GM12874 (cell line): ENCODE data around the gene SH3RF2.

ENCODE experiments used
- TF ChIP-seq, protein P1 (sequence below): IDR thresholded peaks from 2 replicates; pipeline ENCODE4 v1.5.1; 2011; ENCODE audit warnings: low read depth, mild to moderate bottlenecking, control low read depth, low read length, moderate library complexity; ENCODE audit not compliant: insufficient read depth

The SH3RF2 gene

GRCh38 chr5:146076455-146076854 lies 140.1 kb downstream of the SH3RF2 start:
- TF ChIP-seq, protein P1, sequence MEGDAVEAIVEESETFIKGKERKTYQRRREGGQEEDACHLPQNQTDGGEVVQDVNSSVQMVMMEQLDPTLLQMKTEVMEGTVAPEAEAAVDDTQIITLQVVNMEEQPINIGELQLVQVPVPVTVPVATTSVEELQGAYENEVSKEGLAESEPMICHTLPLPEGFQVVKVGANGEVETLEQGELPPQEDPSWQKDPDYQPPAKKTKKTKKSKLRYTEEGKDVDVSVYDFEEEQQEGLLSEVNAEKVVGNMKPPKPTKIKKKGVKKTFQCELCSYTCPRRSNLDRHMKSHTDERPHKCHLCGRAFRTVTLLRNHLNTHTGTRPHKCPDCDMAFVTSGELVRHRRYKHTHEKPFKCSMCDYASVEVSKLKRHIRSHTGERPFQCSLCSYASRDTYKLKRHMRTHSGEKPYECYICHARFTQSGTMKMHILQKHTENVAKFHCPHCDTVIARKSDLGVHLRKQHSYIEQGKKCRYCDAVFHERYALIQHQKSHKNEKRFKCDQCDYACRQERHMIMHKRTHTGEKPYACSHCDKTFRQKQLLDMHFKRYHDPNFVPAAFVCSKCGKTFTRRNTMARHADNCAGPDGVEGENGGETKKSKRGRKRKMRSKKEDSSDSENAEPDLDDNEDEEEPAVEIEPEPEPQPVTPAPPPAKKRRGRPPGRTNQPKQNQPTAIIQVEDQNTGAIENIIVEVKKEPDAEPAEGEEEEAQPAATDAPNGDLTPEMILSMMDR, result no peak

DNA sequence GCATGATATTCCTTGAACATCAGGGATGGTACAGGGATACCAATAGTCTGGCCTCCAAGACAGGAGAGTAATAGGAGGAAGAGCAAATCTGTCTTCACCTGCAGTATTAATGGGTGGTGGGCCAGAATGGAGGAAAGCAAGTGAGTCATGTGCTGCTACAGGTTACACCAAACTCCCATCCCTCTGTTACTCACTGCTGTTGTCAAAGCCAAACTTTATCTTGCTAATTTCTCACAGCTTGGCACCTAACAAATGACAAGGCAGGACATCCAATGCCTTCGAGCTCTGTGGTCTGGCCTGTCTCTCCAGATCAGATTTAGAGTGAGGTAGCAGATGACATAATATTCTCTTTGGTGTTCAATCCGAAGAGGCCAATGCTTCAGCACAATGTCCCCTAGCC lies 142.2 kb downstream of the SH3RF2 start:
- TF ChIP-seq, protein P1, result no peak

GRCh38 chr5:146079695-146080373 lies 143.5 kb downstream of the SH3RF2 start:
- TF ChIP-seq, protein P1, result no peak

GRCh38 chr5:146081556-146081955 lies 145.2 kb downstream of the SH3RF2 start:
- TF ChIP-seq, protein P1, result no peak

- TF ChIP-seq, protein P1, result no peak
These were observed 146.4 kb downstream of the SH3RF2 start for GRCh38 chr5:146082798-146083197.

DNA sequence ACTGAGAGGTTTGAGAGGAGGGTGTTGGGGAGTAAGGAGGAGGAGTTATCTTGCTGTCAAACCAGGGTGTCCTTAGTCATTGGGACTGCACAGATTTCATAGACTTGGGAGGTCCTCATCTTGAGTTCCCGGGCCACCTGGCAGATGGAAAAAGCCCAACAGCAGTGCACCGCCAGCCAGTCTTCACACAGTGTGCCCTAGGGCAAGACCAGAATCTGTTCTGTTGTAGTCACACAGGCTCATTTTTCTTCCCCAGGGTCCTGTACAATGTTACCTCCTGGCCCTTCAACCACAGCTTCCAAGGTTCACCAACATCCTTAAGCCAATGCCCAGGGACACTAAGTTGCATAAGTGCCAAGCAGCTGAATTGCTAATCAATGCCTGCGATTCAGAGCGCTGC lies 148.0 kb downstream of the SH3RF2 start:
- TF ChIP-seq, protein P1, result no peak

DNA sequence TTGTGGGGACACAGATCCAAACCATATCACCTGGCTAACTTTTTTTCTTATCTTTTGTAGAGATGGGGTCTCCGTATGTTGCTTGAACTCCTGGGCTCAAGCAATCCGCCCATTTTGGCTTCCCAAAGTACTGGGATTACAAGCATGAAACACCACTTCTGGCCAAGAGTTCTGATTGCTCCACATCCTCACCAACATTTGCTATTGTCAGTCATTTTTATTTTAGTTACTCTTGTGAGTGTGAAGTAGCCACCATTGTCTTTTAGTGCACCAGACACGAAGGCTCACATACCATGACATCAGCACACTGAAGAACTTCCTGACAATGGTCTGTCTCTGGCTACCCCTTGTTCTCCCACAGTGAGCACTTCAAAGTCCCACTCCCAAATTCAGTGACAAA lies 151.7 kb downstream of the SH3RF2 start:
- TF ChIP-seq, protein P1, result no peak
